H1 (cell line): ENCODE results near the gene BCAS3. TPM values are rescaled to one million over a fixed set of nuclear protein-coding genes. Genes with fewer than 3 reads are reported as not detected.

Source experiments
- CTCF ChIA-PET: fragments of 300-600 bp; sonication (Branson Sonifier 250); formaldehyde crosslinking; loops from one replicate; lab custom pipeline; 2021; ENCODE audit not compliant: partially characterized antibody; lab: Charles Lee
- POLR2A ChIA-PET: fragments of 300-600 bp; sonication (Branson Sonifier 250); formaldehyde crosslinking; loops from one replicate; lab custom pipeline; 2021; ENCODE audit warnings: inconsistent platforms; ENCODE audit not compliant: partially characterized antibody; lab: Charles Lee
- DNase-seq, 2 experiments: peaks; one replicate each; pipeline versions ENCODE4 v3.0.0 to v3.0.0-alpha.2; 2010 to 2022; ENCODE audit warnings: low spot score in 2 of 2, low read depth in 1 of 2, mixed read lengths in 1 of 2
- FAIRE-seq: peaks from 2 replicates; lab custom pipeline; 2011; peaks lifted over from hg19 to GRCh38; lab: Jason Lieb, UNC
- H2AFZ ChIP-seq: 2 replicates; pipeline ENCODE4 v1.8.1; 2012; ENCODE audit warnings: low read length, inconsistent platforms
- H2AK5ac ChIP-seq: 2 replicates; pipeline ENCODE4 v1.6.1; 2013; ENCODE audit warnings: low read depth, low read length
- H2BK120ac ChIP-seq: replicated peaks from 2 replicates; pipeline ENCODE3; 2013; ENCODE audit warnings: low read depth, low read length, inconsistent platforms
- H2BK12ac ChIP-seq: 2 replicates; pipeline ENCODE4 v1.6.1; 2013; ENCODE audit warnings: low read depth, low read length
- H2BK15ac ChIP-seq: 2 replicates; pipeline ENCODE4 v1.6.1; 2013; ENCODE audit warnings: low read length
- H2BK20ac ChIP-seq: 2 replicates; pipeline ENCODE4 v1.6.1; 2013; ENCODE audit warnings: low read length
- H2BK5ac ChIP-seq: 2 replicates; pipeline ENCODE4 v1.6.1; 2013; ENCODE audit warnings: low read depth, low read length
- H3K14ac ChIP-seq: 2 replicates; pipeline ENCODE4 v1.6.1; 2013; ENCODE audit warnings: inconsistent platforms; ENCODE audit not compliant: insufficient read length
- H3K18ac ChIP-seq: 2 replicates; pipeline ENCODE4 v1.6.1; 2013; ENCODE audit warnings: low read length; ENCODE audit errors: extremely low read depth
- H3K23ac ChIP-seq: 2 replicates; pipeline ENCODE4 v1.6.1; 2013; ENCODE audit warnings: inconsistent platforms; ENCODE audit not compliant: insufficient read length
- H3K23me2 ChIP-seq: 2 replicates; pipeline ENCODE4 v1.6.1; 2013; ENCODE audit warnings: low read depth, low read length
- H3K27ac ChIP-seq: 2 replicates; pipeline ENCODE4 v1.6.1; 2011; ENCODE audit warnings: low read depth, low read length, inconsistent platforms
- H3K27me3 ChIP-seq, 4 experiments: replicated peaks in 1 of 4; 1 replicate in 1 of 4; 2 replicates in 3 of 4; pipeline versions ENCODE4 v1.6.1 to v1.8.1; 2011 to 2013; ENCODE audit warnings: low read length in 3 of 4, mild to moderate bottlenecking in 3 of 4, inconsistent platforms in 2 of 4, mixed read lengths in 2 of 4, moderate library complexity in 1 of 4; ENCODE audit not compliant: control insufficient read depth in 3 of 4, insufficient read depth in 3 of 4; ENCODE audit errors: extremely low read depth in 1 of 4
- H3K36me3 ChIP-seq, 4 experiments: 2 replicates each; pipeline versions ENCODE4 v1.6.1 to v1.8.1; 2011 to 2013; ENCODE audit warnings: mild to moderate bottlenecking in 4 of 4, low read length in 3 of 4, moderate library complexity in 2 of 4, control low read depth in 1 of 4, inconsistent platforms in 1 of 4; ENCODE audit not compliant: insufficient read depth in 4 of 4, control insufficient read depth in 2 of 4
- H3K4ac ChIP-seq: replicated peaks from 2 replicates; pipeline ENCODE3; 2013; ENCODE audit warnings: low read length, low read depth, mixed read lengths, inconsistent platforms; ENCODE audit not compliant: insufficient read length
- H3K4me1 ChIP-seq, 4 experiments: replicated peaks in 1 of 4; 1 replicate in 1 of 4; 2 replicates in 3 of 4; pipeline versions ENCODE4 v1.6.1 to v1.8.1; 2011 to 2013; ENCODE audit warnings: low read length in 3 of 4, inconsistent platforms in 2 of 4, mixed read lengths in 1 of 4; ENCODE audit not compliant: insufficient read depth in 4 of 4, control insufficient read depth in 3 of 4
- H3K4me2 ChIP-seq, 2 experiments: 2 replicates each; pipeline versions ENCODE4 v1.6.1 to v1.8.1; 2011 to 2013; ENCODE audit warnings: low read depth in 2 of 2, low read length in 2 of 2, control low read depth in 1 of 2, inconsistent platforms in 1 of 2, mild to moderate bottlenecking in 1 of 2; ENCODE audit not compliant: insufficient read depth in 1 of 2
- H3K4me3 ChIP-seq, 4 experiments: fragments of 200-600, 300-600 bp in 1 of 4; sonication (generic), shearing (Covaris generic), sonication (Bioruptor Twin) in 1 of 4; 2 replicates each; pipeline versions ENCODE4 v1.5.1 to v1.8.1; 2011 to 2016; ENCODE audit warnings: low read length in 4 of 4, low read depth in 3 of 4, control low read depth in 2 of 4, inconsistent platforms in 2 of 4, mild to moderate bottlenecking in 2 of 4, mixed read lengths in 1 of 4, moderate library complexity in 1 of 4; ENCODE audit not compliant: insufficient read depth in 2 of 4; ENCODE audit errors: extremely low read depth in 1 of 4
- H3K56ac ChIP-seq: replicated peaks from 2 replicates; pipeline ENCODE3; 2013; ENCODE audit warnings: low read depth, mild to moderate bottlenecking, mixed read lengths, low read length, inconsistent platforms; ENCODE audit not compliant: insufficient read length
- H3K79me1 ChIP-seq: 2 replicates; pipeline ENCODE4 v1.6.1; 2013; ENCODE audit warnings: low read depth, low read length, control low read depth
- H3K79me2 ChIP-seq, 2 experiments: 2 replicates each; pipeline versions ENCODE4 v1.6.1 to v1.8.1; 2012 to 2013; ENCODE audit warnings: low read length in 2 of 2, mild to moderate bottlenecking in 2 of 2, inconsistent platforms in 1 of 2; ENCODE audit not compliant: insufficient read depth in 2 of 2, control insufficient read depth in 1 of 2
- H3K9ac ChIP-seq, 4 experiments: replicated peaks in 1 of 4; 1 replicate in 1 of 4; 2 replicates in 3 of 4; pipeline versions ENCODE4 v1.6.1 to v1.8.1; 2011 to 2013; ENCODE audit warnings: low read depth in 3 of 4, low read length in 3 of 4, control low read depth in 2 of 4, mild to moderate bottlenecking in 2 of 4, moderate library complexity in 2 of 4, inconsistent platforms in 1 of 4; ENCODE audit errors: extremely low read depth in 1 of 4
- H3K9me3 ChIP-seq, 2 experiments: 2 replicates each; pipeline versions ENCODE4 v1.6.1 to v1.8.1; 2012 to 2013; ENCODE audit warnings: mild to moderate bottlenecking in 2 of 2, moderate library complexity in 2 of 2, control low read depth in 1 of 2, inconsistent platforms in 1 of 2, low read depth in 1 of 2, low read length in 1 of 2, mixed read lengths in 1 of 2; ENCODE audit not compliant: insufficient read depth in 2 of 2
- H4K20me1 ChIP-seq, 2 experiments: replicated peaks in 1 of 2; 2 replicates each; pipeline versions ENCODE3 to v1.8.1; 2011 to 2013; ENCODE audit warnings: inconsistent platforms in 2 of 2, low read length in 2 of 2, mild to moderate bottlenecking in 1 of 2; ENCODE audit not compliant: insufficient read depth in 2 of 2, control insufficient read depth in 1 of 2
- H4K5ac ChIP-seq: 2 replicates; pipeline ENCODE4 v1.6.1; 2013; ENCODE audit warnings: low read length, low read depth, mixed read lengths, inconsistent platforms; ENCODE audit not compliant: insufficient read length
- H4K8ac ChIP-seq: 2 replicates; pipeline ENCODE4 v1.8.0; 2013; ENCODE audit warnings: mild to moderate bottlenecking, moderate library complexity, low read length, inconsistent platforms; ENCODE audit not compliant: insufficient read depth; ENCODE audit errors: extremely low read depth
- H4K91ac ChIP-seq: replicated peaks from 2 replicates; pipeline ENCODE3; 2013; ENCODE audit warnings: low read length, mixed read lengths, inconsistent platforms; ENCODE audit not compliant: insufficient read length
- KDM1A ChIP-seq: fragments of 200-600, 300-600 bp; sonication (generic); IDR thresholded peaks from 2 replicates; pipeline ENCODE4 v1.7.1; 2016; ENCODE audit warnings: mild to moderate bottlenecking, low read length, borderline replicate concordance
- SIX5 ChIP-seq: IDR thresholded peaks from 2 replicates; pipeline ENCODE4 v1.6.1; 2011; ENCODE audit warnings: mild to moderate bottlenecking, low read depth, low read length
- WGBS, 2 experiments: shearing (Covaris generic) in 1 of 2; methylation state at CpG; one replicate each; pipeline versions ENCODE4 v1.1.6 to v1.1.7; 2013 to 2015; ENCODE audit warnings: low lambda C conversion rate in 2 of 2, mixed read lengths in 2 of 2, inconsistent platforms in 1 of 2, low coverage in 1 of 2, missing lambda C conversion rate in 1 of 2; ENCODE audit not compliant: insufficient replicate concordance in 2 of 2, insufficient coverage in 1 of 2, insufficient read length in 1 of 2; ENCODE audit errors: extremely low coverage in 1 of 2, missing lambda C conversion rate in 1 of 2; 5-methylcytosine and 5-hydroxymethylcytosine counted together
- polyA plus RNA-seq, 7 experiments: library from polyadenylated mRNA; depleted of rRNA in 3 of 7; stranded (reverse) in 5 of 7; unstranded in 2 of 7; fragments of >200 nt in 5 of 7; fragments of 200-250 nt in 2 of 7; gene quantifications; 1 replicate in 5 of 7; 2 replicates in 1 of 7; 4 replicates in 1 of 7; pipeline versions ENCODE4 v1.2.1 to v1.2.3, GENCODE V29; 2011 to 2013; ENCODE audit warnings: missing spikeins in 2 of 7, mixed read lengths in 2 of 7
- total RNA-seq: library from RNA; stranded (reverse); fragmentation: NEBNext Ultra II Directional; extraction: Animal tissue kit (Norgen Biotek cat#: 25700); gene quantifications from 2 replicates; pipeline ENCODE4 v1.2.1, GENCODE V29; 2021

BCAS3 gene
- total and polyA plus RNA-seq, 2 of the 8 experiments (the other 6 are each of a cell fraction or from before 2014, with no cell fraction given) = 9.9 to 13.3 TPM

DNA sequence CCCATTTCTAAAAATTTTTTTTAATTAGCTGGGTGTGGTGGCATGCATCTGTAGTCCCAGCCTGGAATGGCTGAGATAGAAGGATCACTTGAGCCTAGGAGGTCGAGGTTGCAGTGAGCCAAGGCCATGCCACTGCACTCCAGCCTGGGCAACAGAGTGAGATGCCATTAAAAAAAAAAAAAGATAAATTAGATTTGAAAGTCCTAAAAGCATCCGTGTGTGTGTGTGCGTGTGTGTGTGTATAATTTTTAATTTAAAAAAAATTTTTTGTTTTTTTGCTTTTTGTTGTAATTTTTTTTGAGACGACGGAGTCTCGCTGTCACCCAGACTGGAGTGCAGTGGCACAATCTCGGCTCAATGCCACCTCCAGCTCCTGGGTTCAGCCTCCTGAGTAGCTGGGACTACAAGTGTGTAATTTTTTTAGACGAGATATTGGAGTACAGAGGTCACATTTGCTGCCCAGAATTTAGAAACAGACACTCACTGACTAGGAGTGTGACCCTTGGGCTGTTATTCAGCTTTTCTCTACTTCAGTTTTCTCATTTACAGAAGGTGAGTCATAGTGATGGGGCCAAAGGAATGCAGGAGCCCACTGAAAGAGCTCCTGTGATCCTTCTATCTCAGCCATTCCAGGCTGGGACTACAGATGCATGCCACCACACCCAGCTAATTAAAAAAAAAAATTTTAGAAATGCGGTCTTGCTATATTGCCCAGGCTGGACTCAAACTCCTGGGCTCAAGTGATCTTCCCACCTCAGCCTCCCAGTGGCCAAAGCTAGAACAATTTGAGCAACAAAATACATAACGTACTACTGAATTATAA, 749.0 kb downstream of the BCAS3 start:
- Histone ChIP-seq H3K14ac (no peak overlapping the region), H3K79me1 (no peaks in the 10 kb centered on the region), H3K23me2 (no peaks in the 10 kb centered on the region; the same call in 1 of the 2 replicates), H2BK20ac (no peak overlapping the region), H3K27ac (no peak overlapping the region), H3K27me3 (no peaks in the 10 kb centered on the region; a peak in 1 of 7 replicates), H3K18ac (no peak overlapping the region), H3K9me3 (no peaks in the 10 kb centered on the region), H3K4me3 (no peak overlapping the region), H3K56ac (no peak overlapping the region), H4K20me1 (no peaks in the 10 kb centered on the region), H3K4ac (no peak overlapping the region), H2BK120ac (no peak overlapping the region), H3K4me2 (no peak overlapping the region), H4K5ac (no peak overlapping the region), H3K36me3 (no peaks in the 10 kb centered on the region), H4K91ac (no peak overlapping the region), H4K8ac (no peak overlapping the region), H3K79me2 (no peaks in the 10 kb centered on the region), H3K23ac (no peak overlapping the region), H2BK12ac (no peak overlapping the region), H2BK15ac (no peak overlapping the region), H3K4me1 (peaks cover 0 to 4% (median 2%) of the 10 kb centered on the region in 4 experiments; a peak in 3 of 7 replicates), H2BK5ac (no peak overlapping the region), H3K9ac (no peak overlapping the region), H2AFZ (no peak overlapping the region), H2AK5ac (no peak overlapping the region)
- 89 to 100% methylated on average over 2 to 10 of the region's 10 CpGs for WGBS, 2 experiments
- ChIA-PET CTCF (interaction anchor here (0.6 to 4.6 kb wide), 15 partner anchors 10 to 216 kb away, joined by 3 to 27 read pairs (median 4); no protein-coding TSS in a partner anchor), POLR2A (interaction anchor here (1.4 kb wide), 1 partner anchor 14 kb away, joined by 4 read pairs; no protein-coding TSS in a partner anchor)
- DNase-seq (no peak), FAIRE-seq (no peak)
- no peak for TF ChIP-seq SIX5
- TF ChIP-seq KDM1A = 0 out of 2 replicates have a peak, but pooled peaks have one; percentile 3
